Left hindlimb (tissue), 1 donor: ENCODE measurements around the gene CUL4A.
"Not testable (repeated sequence)": the region's sequence is repeated elsewhere in the genome, so short reads cannot be mapped to it uniquely, and the experiment has no call there.

Source experiments
- DNase-seq: peaks from one replicate; pipeline ENCODE4 v3.0.0-alpha.2; 2018

The CUL4A gene

DNA sequence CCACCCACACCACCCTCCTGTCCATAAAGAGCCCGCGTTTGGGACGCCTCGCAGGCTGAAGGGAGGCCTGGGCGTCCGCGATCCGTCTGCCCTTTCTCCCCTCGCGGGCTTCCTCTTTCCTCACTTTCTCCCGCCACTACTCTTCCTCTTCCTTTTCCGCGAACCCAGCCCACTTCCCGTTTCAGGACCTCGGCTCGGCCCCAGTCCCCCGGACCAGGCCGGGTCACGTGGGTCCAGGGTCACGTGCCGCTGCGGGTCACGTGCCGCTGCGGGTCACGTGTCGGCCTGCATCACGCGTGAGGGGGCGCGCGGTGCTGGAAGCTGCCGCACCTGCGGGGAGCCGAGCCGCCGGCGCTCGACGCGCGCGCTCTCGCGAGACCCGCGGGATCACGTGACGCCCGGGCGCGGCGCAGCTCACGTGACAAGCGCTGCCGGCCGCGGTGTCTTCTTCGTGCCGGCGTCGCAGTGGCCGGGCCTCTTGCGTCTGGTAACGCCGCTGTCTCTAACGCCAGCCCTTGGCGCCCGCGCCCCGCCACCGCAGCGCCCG lies 87.5 kb downstream of the CUL4A start, which contains the start of gene LAMP1:
Gene LAMP1 (plus strand): TSS at position 417 of the 547 bp plus-strand sequence. CDS start 196 bp downstream, outside the sequence.
- peak; percentile 99 for DNase-seq

DNA sequence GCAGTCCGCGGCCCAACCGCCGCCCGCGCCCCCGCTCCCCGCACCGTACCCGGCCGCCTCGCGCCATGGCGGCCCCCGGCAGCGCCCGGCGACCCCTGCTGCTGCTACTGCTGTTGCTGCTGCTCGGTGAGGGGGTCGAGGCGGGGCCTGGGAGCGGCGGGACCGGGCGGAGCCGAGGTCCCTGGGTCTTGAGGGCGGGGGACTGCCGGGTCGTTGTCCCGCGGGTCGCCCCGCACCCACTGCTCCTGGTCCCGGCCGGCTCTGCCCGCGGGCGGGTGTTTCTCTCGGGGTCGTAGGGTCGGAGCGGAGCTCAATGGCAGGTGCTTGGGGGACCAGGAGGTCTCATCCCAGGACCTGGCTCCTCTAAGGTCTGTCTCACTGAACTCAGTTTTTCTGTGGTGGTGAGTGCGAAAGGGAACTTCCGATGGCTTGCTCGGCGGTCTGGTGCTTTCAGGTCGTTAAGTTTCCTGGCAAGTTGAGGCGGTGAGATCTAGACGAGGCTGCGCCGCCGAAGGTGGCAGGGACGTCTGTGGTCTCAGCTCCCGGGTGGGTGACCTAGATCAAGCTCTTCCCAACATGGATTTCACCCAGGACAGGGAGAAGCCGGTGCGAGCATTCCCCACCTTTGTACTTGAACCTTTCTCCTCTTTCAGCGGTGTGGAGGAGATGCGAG lies 88.1 kb downstream of the CUL4A start:
- no peak for DNase-seq

DNA sequence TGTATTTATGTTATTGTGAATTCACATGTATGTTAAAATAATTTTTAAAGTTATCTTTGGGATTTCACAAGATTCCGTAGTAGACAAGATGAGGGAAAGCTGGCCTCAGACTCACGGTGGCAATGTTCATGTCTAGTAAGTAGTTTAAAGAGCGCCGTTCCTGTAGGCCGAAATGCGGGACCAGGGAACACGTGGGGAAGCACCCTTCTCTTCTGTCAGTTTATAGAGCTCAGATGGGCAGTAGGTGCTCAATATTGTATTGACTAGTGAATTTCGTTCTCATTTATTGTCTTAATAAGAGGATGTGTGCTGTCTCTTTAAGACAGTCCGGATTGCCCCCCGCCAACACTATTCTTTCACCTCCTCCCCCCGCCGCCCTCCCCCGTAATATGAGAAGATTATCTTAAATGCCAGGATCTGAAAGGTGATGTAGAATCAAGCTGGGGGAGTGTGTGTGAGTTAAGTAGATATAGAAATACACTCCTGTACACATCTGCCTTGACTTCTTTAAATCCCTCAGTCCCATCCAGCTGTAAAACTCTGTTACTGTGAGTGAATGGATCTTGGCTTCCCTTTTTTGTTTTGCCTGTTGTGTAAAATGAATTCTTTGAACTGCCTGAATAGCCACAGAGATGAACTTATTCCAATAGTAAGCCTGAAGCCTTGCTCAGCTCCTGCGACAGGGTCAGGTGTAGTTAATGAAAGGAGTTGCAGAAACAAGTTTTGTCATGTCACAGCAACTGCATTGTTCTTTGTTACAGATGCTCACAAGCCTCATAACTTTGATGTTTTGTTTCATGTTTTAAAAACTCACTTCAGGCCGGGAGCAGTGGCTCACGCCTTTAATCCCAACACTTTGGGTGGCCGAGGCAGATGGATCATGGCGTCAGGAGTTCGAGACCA lies 88.9 kb downstream of the CUL4A start:
- no peak for DNase-seq

DNA sequence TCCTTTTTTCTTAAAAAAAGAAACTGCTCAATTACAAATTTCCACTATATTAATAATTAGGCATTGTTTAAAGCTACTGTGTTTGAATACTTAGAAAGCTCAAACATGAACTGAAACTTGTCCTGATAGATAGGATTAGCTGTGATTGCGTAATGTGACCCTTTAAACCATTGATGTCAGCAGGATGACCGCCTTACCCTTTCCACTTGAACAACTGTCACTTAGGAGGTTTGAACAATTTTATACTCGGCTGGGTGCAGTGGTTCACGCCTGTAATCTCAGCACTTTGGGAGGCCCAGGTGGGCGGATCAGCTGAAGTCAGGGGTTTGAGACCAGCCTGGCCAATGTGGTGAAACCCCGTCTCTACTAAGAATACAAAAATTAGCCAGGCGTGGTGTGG lies 90.5 kb downstream of the CUL4A start:
- no peak for DNase-seq

DNA sequence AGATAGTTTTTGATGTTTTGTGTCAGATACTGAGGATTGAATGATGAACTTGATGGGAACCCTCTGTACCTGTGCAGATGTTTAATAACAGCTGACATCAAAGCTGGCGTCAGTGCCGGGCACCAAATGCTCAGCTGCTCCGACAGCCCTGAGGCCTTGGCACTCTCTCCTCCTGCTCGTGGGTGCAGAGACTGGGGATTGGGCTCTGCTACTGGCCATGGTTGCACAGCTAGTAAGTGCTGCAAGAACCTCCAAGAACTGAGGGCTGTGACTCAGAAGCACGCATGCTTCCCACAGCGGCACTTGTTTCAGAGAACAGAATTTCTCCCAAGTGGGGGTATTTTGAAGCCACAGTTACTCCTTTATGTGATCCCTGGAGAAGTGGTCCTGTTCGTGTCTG lies 93.6 kb downstream of the CUL4A start:
- no peak for DNase-seq

DNA sequence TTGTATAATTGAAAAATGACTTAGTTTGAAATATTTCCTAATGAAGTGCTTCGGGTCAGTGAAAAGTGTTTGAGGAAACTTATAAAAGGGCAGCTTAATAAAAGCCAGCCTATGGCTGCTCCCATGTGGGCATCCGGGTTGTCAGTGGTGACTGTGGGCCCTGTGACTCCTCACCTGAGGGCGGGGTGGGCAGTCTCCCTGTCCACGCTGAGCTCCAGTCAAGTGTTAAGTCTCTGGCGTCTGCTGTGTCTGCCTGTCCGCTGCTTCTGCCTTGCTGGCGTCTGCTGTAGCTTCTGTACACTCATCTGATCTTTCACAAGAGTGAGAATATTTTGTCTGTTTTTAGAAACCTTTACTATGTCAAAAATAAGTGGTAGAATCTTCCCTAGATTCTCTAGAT lies 94.7 kb downstream of the CUL4A start:
- no peak for DNase-seq

DNA sequence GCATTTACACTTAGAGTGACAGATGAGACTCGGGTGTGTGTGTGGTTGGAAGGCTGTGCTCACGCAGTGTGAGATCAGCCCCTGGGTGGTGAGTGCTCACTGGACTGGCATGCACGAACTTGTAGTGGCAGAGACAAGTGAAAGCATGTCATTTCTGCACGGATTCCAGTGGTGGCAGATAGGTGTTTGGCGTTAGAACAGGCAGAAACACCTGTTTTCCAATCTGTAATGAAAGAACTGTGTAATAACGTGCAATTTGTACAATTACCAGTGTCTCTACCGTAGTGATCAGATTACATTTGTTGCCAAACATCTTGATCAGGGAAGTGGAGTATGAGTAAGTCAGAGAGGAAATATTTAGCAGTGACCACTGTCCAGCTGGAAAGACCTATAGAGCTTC lies 95.8 kb downstream of the CUL4A start:
- no peak for DNase-seq

DNA sequence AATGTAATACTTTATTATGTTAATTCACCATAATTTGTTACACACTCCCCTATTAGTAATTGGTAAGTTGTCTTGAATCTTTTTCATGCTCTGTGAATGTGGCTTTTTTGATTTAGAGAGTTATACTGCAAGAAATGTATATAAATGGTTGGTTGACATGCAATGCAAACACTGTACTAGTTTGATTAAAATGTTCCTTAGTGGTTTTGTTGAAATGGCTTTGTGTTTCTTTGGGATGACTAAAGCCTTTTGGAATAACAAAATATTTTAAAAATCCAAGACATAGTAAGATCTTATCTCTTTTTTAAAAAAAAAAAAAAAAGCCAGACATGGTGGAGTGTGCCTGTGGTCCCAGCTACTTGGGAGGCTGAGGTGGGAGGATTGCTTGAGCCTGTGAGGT lies 98.1 kb downstream of the CUL4A start:
- no peak for DNase-seq

DNA sequence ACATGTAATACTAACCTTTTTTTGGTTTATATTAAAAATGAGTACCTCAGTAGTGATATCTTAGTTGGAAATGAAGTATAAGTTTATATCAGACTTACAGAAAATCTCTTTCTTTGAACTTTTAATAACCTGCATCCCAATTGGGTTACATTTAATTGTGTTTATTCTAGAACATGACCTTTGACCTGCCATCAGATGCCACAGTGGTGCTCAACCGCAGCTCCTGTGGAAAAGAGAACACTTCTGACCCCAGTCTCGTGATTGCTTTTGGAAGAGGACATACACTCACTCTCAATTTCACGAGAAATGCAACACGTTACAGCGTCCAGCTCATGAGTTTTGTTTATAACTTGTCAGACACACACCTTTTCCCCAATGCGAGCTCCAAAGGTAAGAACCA lies 100.1 kb downstream of the CUL4A start:
- no peak for DNase-seq

DNA sequence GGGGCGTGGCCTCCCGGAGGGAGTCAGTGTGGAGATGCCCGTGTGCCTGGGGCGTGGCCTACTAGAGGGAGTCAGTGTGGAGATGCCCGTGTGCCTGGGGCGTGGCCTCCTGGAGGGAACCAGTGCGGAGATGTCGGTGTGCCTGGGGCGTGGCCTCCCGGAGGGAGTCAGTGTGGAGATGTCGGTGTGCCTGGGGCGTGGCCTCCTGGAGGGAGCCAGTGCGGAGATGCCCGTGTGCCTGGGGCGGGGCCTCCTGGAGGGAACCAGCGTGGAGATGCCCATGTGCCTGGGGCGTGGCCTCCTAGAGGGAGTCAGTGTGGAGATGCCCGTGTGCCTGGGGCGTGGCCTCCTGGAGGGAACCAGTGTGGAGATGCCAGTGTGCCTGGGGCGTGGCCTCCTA lies 104.7 kb downstream of the CUL4A start:
- not testable (repeated sequence) for DNase-seq

DNA sequence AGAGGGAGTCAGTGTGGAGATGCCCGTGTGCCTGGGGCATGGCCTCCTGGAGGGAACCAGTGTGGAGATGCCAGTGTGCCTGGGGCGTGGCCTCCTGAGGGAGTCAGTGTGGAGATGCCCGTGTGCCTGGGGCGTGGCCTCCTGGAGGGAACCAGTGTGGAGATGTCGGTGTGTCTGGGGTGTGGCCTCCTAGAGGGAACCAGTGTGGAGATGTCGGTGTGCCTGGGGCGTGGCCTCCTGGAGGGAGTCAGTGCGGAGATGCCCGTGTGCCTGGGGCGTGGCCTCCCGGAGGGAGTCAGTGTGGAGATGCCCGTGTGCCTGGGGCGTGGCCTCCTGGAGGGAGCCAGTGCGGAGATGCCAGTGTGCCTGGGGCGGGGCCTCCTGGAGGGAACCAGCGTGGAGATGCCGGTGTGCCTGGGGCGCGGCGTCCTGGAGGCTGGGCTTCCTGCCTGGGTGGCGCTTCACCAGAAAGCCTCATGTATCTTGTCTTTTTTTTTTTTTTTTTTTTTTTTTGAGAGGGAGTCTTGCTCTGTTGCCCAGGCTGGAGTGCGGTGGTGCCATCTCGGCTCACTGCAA lies 105.6 kb downstream of the CUL4A start:
- DNase-seq: not testable (repeated sequence)

DNA sequence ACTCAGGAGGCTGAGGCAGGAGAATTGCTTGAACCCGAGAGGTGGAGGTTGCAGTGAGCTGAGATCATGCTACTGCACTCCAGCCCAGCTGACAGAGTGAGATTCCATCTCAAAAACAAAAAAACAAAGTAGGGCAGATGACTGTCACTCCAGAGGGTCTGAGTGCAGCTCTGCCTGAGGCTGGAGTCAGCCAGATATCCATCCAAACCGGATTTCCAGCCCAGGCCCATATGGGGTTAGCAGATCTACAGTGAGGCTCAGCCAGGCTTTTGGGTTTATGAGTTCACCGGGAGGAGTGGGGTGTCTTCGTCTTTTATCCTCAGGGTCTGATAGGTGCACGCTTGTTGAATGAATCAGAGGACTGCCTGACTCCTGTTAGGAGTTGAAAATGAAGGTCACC lies 106.6 kb downstream of the CUL4A start:
- no peak for DNase-seq
